H1 (cell line): ENCODE data around the gene ANKS1A. TPM values are rescaled to one million over a fixed set of nuclear protein-coding genes. Genes with fewer than 3 reads are reported as not detected.

Experiments
- CTCF ChIA-PET: fragments of 300-600 bp; sonication (Branson Sonifier 250); formaldehyde crosslinking; loops from one replicate; lab custom pipeline; 2021; ENCODE audit not compliant: partially characterized antibody; lab: Charles Lee
- POLR2A ChIA-PET: fragments of 300-600 bp; sonication (Branson Sonifier 250); formaldehyde crosslinking; loops from one replicate; lab custom pipeline; 2021; ENCODE audit warnings: inconsistent platforms; ENCODE audit not compliant: partially characterized antibody; lab: Charles Lee
- DNase-seq, 2 experiments: peaks; one replicate each; pipeline versions ENCODE4 v3.0.0 to v3.0.0-alpha.2; 2010 to 2022; ENCODE audit warnings: low spot score in 2 of 2, low read depth in 1 of 2, mixed read lengths in 1 of 2
- FAIRE-seq: peaks from 2 replicates; lab custom pipeline; 2011; peaks lifted over from hg19 to GRCh38; lab: Jason Lieb, UNC
- H2AFZ ChIP-seq: 2 replicates; pipeline ENCODE4 v1.8.1; 2012; ENCODE audit warnings: low read length, inconsistent platforms
- H2AK5ac ChIP-seq: 2 replicates; pipeline ENCODE4 v1.6.1; 2013; ENCODE audit warnings: low read depth, low read length
- H2BK120ac ChIP-seq: replicated peaks from 2 replicates; pipeline ENCODE3; 2013; ENCODE audit warnings: low read depth, low read length, inconsistent platforms
- H2BK12ac ChIP-seq: 2 replicates; pipeline ENCODE4 v1.6.1; 2013; ENCODE audit warnings: low read depth, low read length
- H2BK15ac ChIP-seq: 2 replicates; pipeline ENCODE4 v1.6.1; 2013; ENCODE audit warnings: low read length
- H2BK20ac ChIP-seq: 2 replicates; pipeline ENCODE4 v1.6.1; 2013; ENCODE audit warnings: low read length
- H2BK5ac ChIP-seq: 2 replicates; pipeline ENCODE4 v1.6.1; 2013; ENCODE audit warnings: low read depth, low read length
- H3K14ac ChIP-seq: 2 replicates; pipeline ENCODE4 v1.6.1; 2013; ENCODE audit warnings: inconsistent platforms; ENCODE audit not compliant: insufficient read length
- H3K18ac ChIP-seq: 2 replicates; pipeline ENCODE4 v1.6.1; 2013; ENCODE audit warnings: low read length; ENCODE audit errors: extremely low read depth
- H3K23ac ChIP-seq: 2 replicates; pipeline ENCODE4 v1.6.1; 2013; ENCODE audit warnings: inconsistent platforms; ENCODE audit not compliant: insufficient read length
- H3K23me2 ChIP-seq: 2 replicates; pipeline ENCODE4 v1.6.1; 2013; ENCODE audit warnings: low read depth, low read length
- H3K27ac ChIP-seq: 2 replicates; pipeline ENCODE4 v1.6.1; 2011; ENCODE audit warnings: low read depth, low read length, inconsistent platforms
- H3K27me3 ChIP-seq, 4 experiments: replicated peaks in 1 of 4; 1 replicate in 1 of 4; 2 replicates in 3 of 4; pipeline versions ENCODE4 v1.6.1 to v1.8.1; 2011 to 2013; ENCODE audit warnings: low read length in 3 of 4, mild to moderate bottlenecking in 3 of 4, inconsistent platforms in 2 of 4, mixed read lengths in 2 of 4, moderate library complexity in 1 of 4; ENCODE audit not compliant: control insufficient read depth in 3 of 4, insufficient read depth in 3 of 4; ENCODE audit errors: extremely low read depth in 1 of 4
- H3K36me3 ChIP-seq, 4 experiments: 2 replicates each; pipeline versions ENCODE4 v1.6.1 to v1.8.1; 2011 to 2013; ENCODE audit warnings: mild to moderate bottlenecking in 4 of 4, low read length in 3 of 4, moderate library complexity in 2 of 4, control low read depth in 1 of 4, inconsistent platforms in 1 of 4; ENCODE audit not compliant: insufficient read depth in 4 of 4, control insufficient read depth in 2 of 4
- H3K4ac ChIP-seq: replicated peaks from 2 replicates; pipeline ENCODE3; 2013; ENCODE audit warnings: low read length, low read depth, mixed read lengths, inconsistent platforms; ENCODE audit not compliant: insufficient read length
- H3K4me1 ChIP-seq, 4 experiments: replicated peaks in 1 of 4; 1 replicate in 1 of 4; 2 replicates in 3 of 4; pipeline versions ENCODE4 v1.6.1 to v1.8.1; 2011 to 2013; ENCODE audit warnings: low read length in 3 of 4, inconsistent platforms in 2 of 4, mixed read lengths in 1 of 4; ENCODE audit not compliant: insufficient read depth in 4 of 4, control insufficient read depth in 3 of 4
- H3K4me2 ChIP-seq, 2 experiments: 2 replicates each; pipeline versions ENCODE4 v1.6.1 to v1.8.1; 2011 to 2013; ENCODE audit warnings: low read depth in 2 of 2, low read length in 2 of 2, control low read depth in 1 of 2, inconsistent platforms in 1 of 2, mild to moderate bottlenecking in 1 of 2; ENCODE audit not compliant: insufficient read depth in 1 of 2
- H3K4me3 ChIP-seq, 4 experiments: fragments of 200-600, 300-600 bp in 1 of 4; sonication (generic), shearing (Covaris generic), sonication (Bioruptor Twin) in 1 of 4; 2 replicates each; pipeline versions ENCODE4 v1.5.1 to v1.8.1; 2011 to 2016; ENCODE audit warnings: low read length in 4 of 4, low read depth in 3 of 4, control low read depth in 2 of 4, inconsistent platforms in 2 of 4, mild to moderate bottlenecking in 2 of 4, mixed read lengths in 1 of 4, moderate library complexity in 1 of 4; ENCODE audit not compliant: insufficient read depth in 2 of 4; ENCODE audit errors: extremely low read depth in 1 of 4
- H3K56ac ChIP-seq: replicated peaks from 2 replicates; pipeline ENCODE3; 2013; ENCODE audit warnings: low read depth, mild to moderate bottlenecking, mixed read lengths, low read length, inconsistent platforms; ENCODE audit not compliant: insufficient read length
- H3K79me1 ChIP-seq: 2 replicates; pipeline ENCODE4 v1.6.1; 2013; ENCODE audit warnings: low read depth, low read length, control low read depth
- H3K79me2 ChIP-seq, 2 experiments: 2 replicates each; pipeline versions ENCODE4 v1.6.1 to v1.8.1; 2012 to 2013; ENCODE audit warnings: low read length in 2 of 2, mild to moderate bottlenecking in 2 of 2, inconsistent platforms in 1 of 2; ENCODE audit not compliant: insufficient read depth in 2 of 2, control insufficient read depth in 1 of 2
- H3K9ac ChIP-seq, 4 experiments: replicated peaks in 1 of 4; 1 replicate in 1 of 4; 2 replicates in 3 of 4; pipeline versions ENCODE4 v1.6.1 to v1.8.1; 2011 to 2013; ENCODE audit warnings: low read depth in 3 of 4, low read length in 3 of 4, control low read depth in 2 of 4, mild to moderate bottlenecking in 2 of 4, moderate library complexity in 2 of 4, inconsistent platforms in 1 of 4; ENCODE audit errors: extremely low read depth in 1 of 4
- H3K9me3 ChIP-seq, 2 experiments: 2 replicates each; pipeline versions ENCODE4 v1.6.1 to v1.8.1; 2012 to 2013; ENCODE audit warnings: mild to moderate bottlenecking in 2 of 2, moderate library complexity in 2 of 2, control low read depth in 1 of 2, inconsistent platforms in 1 of 2, low read depth in 1 of 2, low read length in 1 of 2, mixed read lengths in 1 of 2; ENCODE audit not compliant: insufficient read depth in 2 of 2
- H4K20me1 ChIP-seq, 2 experiments: replicated peaks in 1 of 2; 2 replicates each; pipeline versions ENCODE3 to v1.8.1; 2011 to 2013; ENCODE audit warnings: inconsistent platforms in 2 of 2, low read length in 2 of 2, mild to moderate bottlenecking in 1 of 2; ENCODE audit not compliant: insufficient read depth in 2 of 2, control insufficient read depth in 1 of 2
- H4K5ac ChIP-seq: 2 replicates; pipeline ENCODE4 v1.6.1; 2013; ENCODE audit warnings: low read length, low read depth, mixed read lengths, inconsistent platforms; ENCODE audit not compliant: insufficient read length
- H4K8ac ChIP-seq: 2 replicates; pipeline ENCODE4 v1.8.0; 2013; ENCODE audit warnings: mild to moderate bottlenecking, moderate library complexity, low read length, inconsistent platforms; ENCODE audit not compliant: insufficient read depth; ENCODE audit errors: extremely low read depth
- H4K91ac ChIP-seq: replicated peaks from 2 replicates; pipeline ENCODE3; 2013; ENCODE audit warnings: low read length, mixed read lengths, inconsistent platforms; ENCODE audit not compliant: insufficient read length
- CBX5 ChIP-seq: fragments of 300-800, 300-1000 bp; sonication (generic); IDR thresholded peaks from 2 replicates; pipeline ENCODE4 v1.7.1; 2016; ENCODE audit warnings: antibody characterized with exemption, low read length, low read depth
- CREB1 ChIP-seq: IDR thresholded peaks from 2 replicates; pipeline ENCODE4 v1.6.1; 2012; ENCODE audit warnings: inconsistent platforms
- EZH2 ChIP-seq: fragments of 200-600 bp; sonication (generic); IDR thresholded peaks from 2 replicates; pipeline ENCODE4 v1.7.1; 2012; ENCODE audit warnings: low read depth, mild to moderate bottlenecking, moderate library complexity, low read length, inconsistent platforms; ENCODE audit not compliant: severe bottlenecking
- FOSL1 ChIP-seq: IDR thresholded peaks from 2 replicates; pipeline ENCODE4 v1.6.1; 2011; ENCODE audit warnings: mild to moderate bottlenecking, low read depth, low read length, moderate library complexity; ENCODE audit not compliant: insufficient read depth
- GABPA ChIP-seq: IDR thresholded peaks from 2 replicates; pipeline ENCODE4 v1.6.1; 2011; ENCODE audit warnings: mild to moderate bottlenecking, low read length, moderate library complexity, borderline replicate concordance; ENCODE audit not compliant: insufficient read depth
- MAFK ChIP-seq: IDR thresholded peaks from 2 replicates; pipeline ENCODE4 v1.6.1; 2012; ENCODE audit warnings: low read depth, mild to moderate bottlenecking, improper control_type of control experiment, low read length
- SIRT6 ChIP-seq: IDR thresholded peaks from one replicate; pipeline ENCODE4 v1.7.1; 2012; ENCODE audit warnings: low read length, inconsistent platforms
- SP2 ChIP-seq: IDR thresholded peaks from 2 replicates; pipeline ENCODE4 v1.6.1; 2012; ENCODE audit warnings: mild to moderate bottlenecking, low read length, inconsistent platforms
- SP4 ChIP-seq: IDR thresholded peaks from 2 replicates; pipeline ENCODE4 v1.6.1; 2012; ENCODE audit warnings: low read length, inconsistent platforms
- SUZ12 ChIP-seq: fragments of 200-600 bp; sonication (generic); IDR thresholded peaks from 2 replicates; pipeline ENCODE4 v1.6.1; 2012; ENCODE audit warnings: mild to moderate bottlenecking, inconsistent platforms, low read length, moderate library complexity, mixed read lengths
- TAF1 ChIP-seq: IDR thresholded peaks from 2 replicates; pipeline ENCODE4 v1.6.1; 2011; ENCODE audit warnings: mild to moderate bottlenecking, low read depth, low read length
- TCF12 ChIP-seq: IDR thresholded peaks from 2 replicates; pipeline ENCODE4 v1.6.1; 2011; ENCODE audit warnings: low read depth, mild to moderate bottlenecking, low read length
- TEAD4 ChIP-seq: IDR thresholded peaks from 2 replicates; pipeline ENCODE4 v1.6.1; 2012; ENCODE audit warnings: low read depth, low read length, inconsistent platforms, mixed read lengths
- WGBS, 2 experiments: shearing (Covaris generic) in 1 of 2; methylation state at CpG; one replicate each; pipeline versions ENCODE4 v1.1.6 to v1.1.7; 2013 to 2015; ENCODE audit warnings: low lambda C conversion rate in 2 of 2, mixed read lengths in 2 of 2, inconsistent platforms in 1 of 2, low coverage in 1 of 2, missing lambda C conversion rate in 1 of 2; ENCODE audit not compliant: insufficient replicate concordance in 2 of 2, insufficient coverage in 1 of 2, insufficient read length in 1 of 2; ENCODE audit errors: extremely low coverage in 1 of 2, missing lambda C conversion rate in 1 of 2; 5-methylcytosine and 5-hydroxymethylcytosine counted together
- polyA plus RNA-seq, 7 experiments: library from polyadenylated mRNA; depleted of rRNA in 3 of 7; stranded (reverse) in 5 of 7; unstranded in 2 of 7; fragments of >200 nt in 5 of 7; fragments of 200-250 nt in 2 of 7; gene quantifications; 1 replicate in 5 of 7; 2 replicates in 1 of 7; 4 replicates in 1 of 7; pipeline versions ENCODE4 v1.2.1 to v1.2.3, GENCODE V29; 2011 to 2013; ENCODE audit warnings: missing spikeins in 2 of 7, mixed read lengths in 2 of 7
- total RNA-seq: library from RNA; stranded (reverse); fragmentation: NEBNext Ultra II Directional; extraction: Animal tissue kit (Norgen Biotek cat#: 25700); gene quantifications from 2 replicates; pipeline ENCODE4 v1.2.1, GENCODE V29; 2021

Gene ANKS1A
- total and polyA plus RNA-seq, 2 of the 8 experiments (the other 6 are each of a cell fraction or from before 2014, with no cell fraction given): 9.8 to 30.9 TPM

- H3K4me1 ChIP-seq: peaks cover 4 to 32% (median 25%) of the 10 kb centered on the region in 4 experiments
- H2BK5ac ChIP-seq: no peak overlapping the region
- no peak overlapping the region for H3K56ac ChIP-seq
- H3K4ac ChIP-seq: no peak overlapping the region
- POLR2A ChIA-PET: interaction anchor here (1.3 to 2.5 kb wide), 3 partner anchors 8 to 140 kb away, joined by 4 to 13 read pairs (median 11); partner anchors contain the start of gene TAF11
- no peak overlapping the region for H2AK5ac ChIP-seq
- H3K23ac ChIP-seq: no peak overlapping the region
- WGBS, 2 experiments: 96% methylated on average over 2 of the region's 2 CpGs; no CpG with 5 or more reads in 1 of the 2 experiments
- no peak overlapping the region for H4K8ac ChIP-seq
- no peak overlapping the region for H2BK120ac ChIP-seq
- H3K4me2 ChIP-seq: no peak overlapping the region
- H3K79me1 ChIP-seq: no peaks in the 10 kb centered on the region
- H3K9ac ChIP-seq: no peak overlapping the region
- H4K5ac ChIP-seq: no peak overlapping the region
- FAIRE-seq (no peak), DNase-seq (no peak)
- H4K20me1 ChIP-seq: no peaks in the 10 kb centered on the region
- no peak overlapping the region for H3K4me3 ChIP-seq
- CTCF ChIA-PET: interaction anchor here (1.0 to 3.5 kb wide), 11 partner anchors 9 to 175 kb away, joined by 3 to 15 read pairs (median 4); no protein-coding TSS in a partner anchor
- no peak overlapping the region for H2AFZ ChIP-seq
- no peaks in the 10 kb centered on the region for H3K23me2 ChIP-seq
- no peak overlapping the region for H3K27ac ChIP-seq
- no peak overlapping the region for H4K91ac ChIP-seq
- no peak overlapping the region for H3K14ac ChIP-seq
- no peak overlapping the region; the same call in 1 of the 2 replicates for H2BK15ac ChIP-seq
- no peaks in the 10 kb centered on the region for H3K27me3 ChIP-seq
- peak overlapping the region; percentile 71; the same call in 1 of the 2 replicates for H2BK12ac ChIP-seq
- no peaks in the 10 kb centered on the region for H3K79me2 ChIP-seq
- no peak overlapping the region for H3K18ac ChIP-seq
- no peaks in the 10 kb centered on the region for H3K9me3 ChIP-seq
- no peak overlapping the region for H2BK20ac ChIP-seq
- no peaks in the 10 kb centered on the region for H3K36me3 ChIP-seq
- TF ChIP-seq EZH2 (no peak), FOSL1 (no peak), SP2 (no peak), CBX5 (no peak), TCF12 (no peak), TAF1 (no peak), MAFK (no peak), GABPA (no peak), SIRT6 (no peak), SUZ12 (no peak), CREB1 (no peak), TEAD4 (no peak), SP4 (no peak)
Measured at GRCh38 chr6:35027807-35028206, 138.8 kb downstream of the ANKS1A start.
